Natural killer cell treated with Interleukin-12 subunit alpha and Interleukin-12 subunit beta and Interleukin-15 and Interleukin-18, amount 100 ng/mL, for 72 hours (primary cell): Measurements from ENCODE around the gene PCSK4. TPM values are rescaled to one million over a fixed set of nuclear protein-coding genes. Genes with fewer than 3 reads are reported as not detected.
A peak's percentile ranks its signal among the peaks of the same experiment; 100 is the strongest.

Source experiments
- ATAC-seq, 2 donors: fragments of 150-1000 bp; cut with Tn5 transposase in 1 of 2; sonication (Bioruptor Pico), chemical (Tn5 transposase) in 1 of 2; 2 replicates each; pipeline ENCODE4 v1.10.0; 2021
- DNase-seq: peaks from one replicate; pipeline ENCODE4 v3.0.0; 2022; ENCODE audit warnings: low spot score
- H3K27ac Mint-ChIP-seq, 2 donors: 1 replicate in 1 of 2; 2 replicates in 1 of 2; pipeline ENCODE4 v1.8.0; 2022; ENCODE audit warnings: mixed read lengths in 2 of 2, mild to moderate bottlenecking in 1 of 2, moderate library complexity in 1 of 2
- H3K27me3 Mint-ChIP-seq, 2 donors: 1 replicate in 1 of 2; 2 replicates in 1 of 2; pipeline ENCODE4 v1.8.0; 2022; ENCODE audit warnings: mixed read lengths in 2 of 2
- H3K36me3 Mint-ChIP-seq: one replicate; pipeline ENCODE4 v1.8.0; 2022; ENCODE audit warnings: mixed read lengths
- H3K4me1 Mint-ChIP-seq, 2 donors: 1 replicate in 1 of 2; 2 replicates in 1 of 2; pipeline ENCODE4 v1.8.0; 2022; ENCODE audit warnings: low read depth in 2 of 2, mixed read lengths in 2 of 2, mild to moderate bottlenecking in 1 of 2
- H3K4me3 Mint-ChIP-seq: one replicate; pipeline ENCODE4 v1.8.0; 2022; ENCODE audit warnings: mixed read lengths
- H3K9me3 Mint-ChIP-seq: 2 replicates; pipeline ENCODE4 v1.8.0; 2022; ENCODE audit warnings: mixed read lengths
- total RNA-seq, 2 donors: library from RNA; stranded (reverse); gene quantifications; one replicate each; pipeline ENCODE4 v1.2.3, GENCODE V29; 2022

Gene PCSK4
- total RNA-seq, 2 donors from 2014 or later = 1.2 to 2.3 TPM

- H3K27me3 Mint-ChIP-seq = no peaks in the 10 kb centered on the region
- no peaks in the 10 kb centered on the region for H3K9me3 Mint-ChIP-seq
- DNase-seq (no peak), ATAC-seq (no peak)
- no peaks in the 10 kb centered on the region for H3K36me3 Mint-ChIP-seq
- no peak overlapping the region for H3K27ac Mint-ChIP-seq
- peaks cover 9 to 16% of the 10 kb centered on the region in 2 donors for H3K4me1 Mint-ChIP-seq
- peak overlapping the region; percentile 82 for H3K4me3 Mint-ChIP-seq
These were observed 2.4 kb upstream of the PCSK4 start for GRCh38 chr19:1492474-1493006.

- Mint-ChIP-seq H3K4me3 (peak overlapping the region; percentile 82), H3K36me3 (no peaks in the 10 kb centered on the region), H3K27ac (no peak overlapping the region), H3K27me3 (no peaks in the 10 kb centered on the region), H3K9me3 (no peaks in the 10 kb centered on the region), H3K4me1 (peaks cover 9 to 16% of the 10 kb centered on the region in 2 donors)
- ATAC-seq = no peak
- no peak for DNase-seq
These were observed 1.7 kb upstream of the PCSK4 start for GRCh38 chr19:1491849-1492170.

GRCh38 chr19:1491114-1491848 is 1.1 kb upstream of the PCSK4 start, which contains the start of gene REEP6:
REEP6 (plus strand) TSS chr19:1491181; CDS start chr19:1491270, 89 bp downstream.
- Mint-ChIP-seq H3K27ac (peak within 1 kb of the TSS; percentile 64 to 75), H3K9me3 (no peaks in the 10 kb centered on the region), H3K27me3 (no peaks in the 10 kb centered on the region), H3K36me3 (no peaks in the 10 kb centered on the region), H3K4me3 (peak within 1 kb of the TSS; percentile 86), H3K4me1 (peaks cover 9 to 16% of the 10 kb centered on the region in 2 donors)
- DNase-seq (no peak), ATAC-seq (no peak)

- H3K4me3 Mint-ChIP-seq = peak overlapping the region; percentile 66
These were observed 463 bp downstream of the PCSK4 start for GRCh38 chr19:1489463-1490310.

GRCh38 chr19:1488282-1488601 is 1.9 kb downstream of the PCSK4 start:
- H3K9me3 Mint-ChIP-seq = no peaks in the 10 kb centered on the region
- H3K4me3 Mint-ChIP-seq = no peak overlapping the region
- ATAC-seq = no peak
- peaks cover 9 to 16% of the 10 kb centered on the region in 2 donors for H3K4me1 Mint-ChIP-seq
- no peaks in the 10 kb centered on the region for H3K36me3 Mint-ChIP-seq
- no peak for DNase-seq
- no peaks in the 10 kb centered on the region for H3K27me3 Mint-ChIP-seq
- H3K27ac Mint-ChIP-seq = no peak overlapping the region

More at GRCh38 chr19:1489463-1490310, 463 bp downstream of the PCSK4 start:
- peak overlapping the region in 1 of 2 donors; percentile 64 for H3K27ac Mint-ChIP-seq
- ATAC-seq (no peak), DNase-seq (no peak)
- H3K4me1 Mint-ChIP-seq = peaks cover 9 to 16% of the 10 kb centered on the region in 2 donors
- H3K27me3 Mint-ChIP-seq = no peaks in the 10 kb centered on the region
- H3K36me3 Mint-ChIP-seq = no peaks in the 10 kb centered on the region
- no peaks in the 10 kb centered on the region for H3K9me3 Mint-ChIP-seq

- Mint-ChIP-seq H3K27ac (no peak overlapping the region), H3K27me3 (no peaks in the 10 kb centered on the region), H3K4me1 (peaks cover 9 to 16% of the 10 kb centered on the region in 2 donors), H3K9me3 (no peaks in the 10 kb centered on the region), H3K36me3 (no peaks in the 10 kb centered on the region), H3K4me3 (no peak overlapping the region)
- no peak for ATAC-seq
- no peak for DNase-seq
These were observed 2.4 kb downstream of the PCSK4 start for GRCh38 chr19:1487576-1488281.

GRCh38 chr19:1486720-1487575 is 3.2 kb downstream of the PCSK4 start:
- no peaks in the 10 kb centered on the region for H3K9me3 Mint-ChIP-seq
- no peak overlapping the region for H3K4me3 Mint-ChIP-seq
- no peak overlapping the region for H3K27ac Mint-ChIP-seq
- ATAC-seq (no peak), DNase-seq (no peak)
- no peaks in the 10 kb centered on the region for H3K36me3 Mint-ChIP-seq
- H3K27me3 Mint-ChIP-seq = no peaks in the 10 kb centered on the region
- peaks cover 7 to 14% of the 10 kb centered on the region in 2 donors for H3K4me1 Mint-ChIP-seq

- H3K27ac Mint-ChIP-seq = no peak overlapping the region
- no peaks in the 10 kb centered on the region for H3K27me3 Mint-ChIP-seq
- no peaks in the 10 kb centered on the region for H3K9me3 Mint-ChIP-seq
- H3K36me3 Mint-ChIP-seq = peaks cover 3% of the 10 kb centered on the region
- no peak for ATAC-seq
- DNase-seq = no peak
- peaks cover 3 to 10% of the 10 kb centered on the region in 2 donors for H3K4me1 Mint-ChIP-seq
- H3K4me3 Mint-ChIP-seq = no peak overlapping the region
These were observed 6.1 kb downstream of the PCSK4 start for GRCh38 chr19:1483979-1484428.

- H3K4me3 Mint-ChIP-seq = no peak overlapping the region
- ATAC-seq = no peak
- H3K9me3 Mint-ChIP-seq = no peaks in the 10 kb centered on the region
- H3K27ac Mint-ChIP-seq = no peak overlapping the region
- H3K27me3 Mint-ChIP-seq = no peaks in the 10 kb centered on the region
- peaks cover 6% of the 10 kb centered on the region for H3K36me3 Mint-ChIP-seq
- H3K4me1 Mint-ChIP-seq = peaks cover 5 to 12% of the 10 kb centered on the region in 2 donors
- DNase-seq = no peak
These were observed 6.8 kb downstream of the PCSK4 start for GRCh38 chr19:1483131-1483978.

- Mint-ChIP-seq H3K36me3 (peaks cover 6% of the 10 kb centered on the region), H3K27ac (no peak overlapping the region), H3K4me1 (peaks cover 5 to 12% of the 10 kb centered on the region in 2 donors), H3K4me3 (no peak overlapping the region), H3K27me3 (no peaks in the 10 kb centered on the region), H3K9me3 (no peaks in the 10 kb centered on the region)
- no peak for ATAC-seq
- DNase-seq = no peak
These were observed 7.6 kb downstream of the PCSK4 start for GRCh38 chr19:1482361-1483130.

GRCh38 chr19:1481893-1482360 is 8.2 kb downstream of the PCSK4 start:
- no peaks in the 10 kb centered on the region for H3K27me3 Mint-ChIP-seq
- H3K4me3 Mint-ChIP-seq = no peak overlapping the region
- peaks cover 6% of the 10 kb centered on the region for H3K36me3 Mint-ChIP-seq
- no peak for ATAC-seq
- peaks cover 10 to 16% of the 10 kb centered on the region in 2 donors for H3K4me1 Mint-ChIP-seq
- H3K9me3 Mint-ChIP-seq = no peaks in the 10 kb centered on the region
- no peak overlapping the region for H3K27ac Mint-ChIP-seq
- DNase-seq = no peak
